Measurements from ENCODE around the gene TPCN2. TPM values are rescaled to one million over a fixed set of nuclear protein-coding genes. Genes with fewer than 3 reads are reported as not detected.

Gene TPCN2
- total and polyA plus RNA-seq, 2 of the 8 experiments (the other 6 are each of a cell fraction or from before 2014, with no cell fraction given) = 9.7 to 18.6 TPM

DNA sequence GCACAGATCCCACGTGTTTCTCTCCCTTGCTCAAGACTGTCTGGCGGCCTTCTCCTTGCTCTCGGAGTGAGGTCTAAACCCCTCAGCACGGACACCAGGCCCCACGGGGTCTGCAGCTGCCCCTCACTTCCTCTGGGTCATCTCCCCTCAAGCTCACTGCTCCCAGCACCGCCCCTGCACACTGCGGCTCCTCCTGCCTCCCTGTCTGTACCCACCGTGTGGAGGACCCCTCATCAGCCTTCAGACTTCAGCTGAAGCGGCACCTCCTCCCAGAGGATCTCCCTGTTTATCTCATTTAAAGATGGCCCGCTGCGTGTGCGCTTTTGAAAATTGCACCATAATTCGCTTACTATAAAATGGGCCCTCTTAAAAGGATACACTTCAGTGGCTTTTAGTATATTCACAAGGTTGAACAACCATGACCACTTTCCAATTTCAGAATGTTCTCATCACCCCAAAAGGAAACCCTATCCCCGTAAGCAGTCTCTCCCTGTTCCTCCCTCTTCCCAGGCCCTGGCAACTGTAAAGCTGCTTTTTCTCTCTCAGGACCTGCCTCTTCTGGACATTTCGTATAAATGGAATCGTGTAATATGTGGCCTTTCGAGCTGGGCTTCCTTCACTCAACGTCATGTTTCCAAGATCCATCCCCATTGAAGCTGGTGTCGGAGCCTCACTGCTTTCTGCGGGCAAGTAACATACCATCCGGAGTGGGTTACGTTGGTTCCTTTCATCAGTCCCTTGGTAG is 14.4 kb upstream of the TPCN2 start:
- H3K23ac ChIP-seq (ENCODE audit: insufficient read length) = no peak overlapping the region

More for the DNA sequence above, 14.4 kb upstream of the TPCN2 start:
- ChIA-PET POLR2A (ENCODE audit: partially characterized antibody) (interaction anchor here (0.5 kb wide), 1 partner anchor 27 kb away, joined by 4 read pairs; no protein-coding TSS in a partner anchor), CTCF (ENCODE audit: partially characterized antibody) (interaction anchor here (1.0 to 4.2 kb wide), 10 partner anchors 10 to 236 kb away, joined by 3 to 25 read pairs (median 3); partner anchors contain the start of gene MRGPRF)
- WGBS, 2 experiments (ENCODE audit: extremely low coverage in 1 of 2, insufficient coverage in 1 of 2, insufficient read length in 1 of 2, insufficient replicate concordance in 2 of 2, low coverage in 1 of 2, low lambda C conversion rate in 2 of 2, missing lambda C conversion rate in 1 of 2) = 91% methylated on average over 22 of the region's 22 CpGs; no CpG with 5 or more reads in 1 of the 2 experiments
- FAIRE-seq (no peak), DNase-seq (ENCODE audit: low read depth in 1 of 2, low spot score in 2 of 2) (no peak)
- no peak overlapping the region for H2BK5ac ChIP-seq (ENCODE audit: low read depth, low read length)
- H4K91ac ChIP-seq (replicated peaks; ENCODE audit: insufficient read length, low read length) = no peak overlapping the region
- no peak overlapping the region for H3K4me2 ChIP-seq (ENCODE audit: insufficient read depth in 1 of 2, low read depth in 2 of 2, low read length in 2 of 2)
- no peak overlapping the region for H3K4me3 ChIP-seq (ENCODE audit: extremely low read depth in 1 of 4, insufficient read depth in 2 of 4, low read depth in 3 of 4, low read length in 4 of 4)
- H2BK120ac ChIP-seq (replicated peaks; ENCODE audit: low read depth, low read length) = no peak overlapping the region
- no peak overlapping the region for H3K18ac ChIP-seq (ENCODE audit: extremely low read depth, low read length)
- H2BK15ac ChIP-seq (ENCODE audit: low read length) = no peak overlapping the region
- TF ChIP-seq CEBPB (IDR thresholded peaks at IDR 0.05; ENCODE audit: low read depth, low read length) = no peak
- no peak for TF ChIP-seq CBX5 (IDR thresholded peaks at IDR 0.05; ENCODE audit: low read depth, low read length)
- TF ChIP-seq, protein P1, sequence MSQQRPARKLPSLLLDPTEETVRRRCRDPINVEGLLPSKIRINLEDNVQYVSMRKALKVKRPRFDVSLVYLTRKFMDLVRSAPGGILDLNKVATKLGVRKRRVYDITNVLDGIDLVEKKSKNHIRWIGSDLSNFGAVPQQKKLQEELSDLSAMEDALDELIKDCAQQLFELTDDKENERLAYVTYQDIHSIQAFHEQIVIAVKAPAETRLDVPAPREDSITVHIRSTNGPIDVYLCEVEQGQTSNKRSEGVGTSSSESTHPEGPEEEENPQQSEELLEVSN (IDR thresholded peaks at IDR 0.05) = no peak
- no peak for TF ChIP-seq CBX8 (IDR thresholded peaks at IDR 0.05; ENCODE audit: borderline replicate concordance, low read depth, low read length)
- TF ChIP-seq, protein P2, sequence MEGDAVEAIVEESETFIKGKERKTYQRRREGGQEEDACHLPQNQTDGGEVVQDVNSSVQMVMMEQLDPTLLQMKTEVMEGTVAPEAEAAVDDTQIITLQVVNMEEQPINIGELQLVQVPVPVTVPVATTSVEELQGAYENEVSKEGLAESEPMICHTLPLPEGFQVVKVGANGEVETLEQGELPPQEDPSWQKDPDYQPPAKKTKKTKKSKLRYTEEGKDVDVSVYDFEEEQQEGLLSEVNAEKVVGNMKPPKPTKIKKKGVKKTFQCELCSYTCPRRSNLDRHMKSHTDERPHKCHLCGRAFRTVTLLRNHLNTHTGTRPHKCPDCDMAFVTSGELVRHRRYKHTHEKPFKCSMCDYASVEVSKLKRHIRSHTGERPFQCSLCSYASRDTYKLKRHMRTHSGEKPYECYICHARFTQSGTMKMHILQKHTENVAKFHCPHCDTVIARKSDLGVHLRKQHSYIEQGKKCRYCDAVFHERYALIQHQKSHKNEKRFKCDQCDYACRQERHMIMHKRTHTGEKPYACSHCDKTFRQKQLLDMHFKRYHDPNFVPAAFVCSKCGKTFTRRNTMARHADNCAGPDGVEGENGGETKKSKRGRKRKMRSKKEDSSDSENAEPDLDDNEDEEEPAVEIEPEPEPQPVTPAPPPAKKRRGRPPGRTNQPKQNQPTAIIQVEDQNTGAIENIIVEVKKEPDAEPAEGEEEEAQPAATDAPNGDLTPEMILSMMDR (IDR thresholded peaks at IDR 0.05; ENCODE audit: control extremely low read depth in 1 of 3, insufficient read depth in 1 of 3, low read depth in 1 of 3, low read length in 3 of 3) = no peak
- H3K79me1 ChIP-seq (ENCODE audit: low read depth, low read length) = no peaks in the 10 kb centered on the region
- peak overlapping the region; percentile 68; the same call in 1 of the 2 replicates for H2AFZ ChIP-seq (ENCODE audit: low read length)
- no peak overlapping the region for H2BK12ac ChIP-seq (ENCODE audit: low read depth, low read length)
- H4K20me1 ChIP-seq (replicated peaks in 1 of 2; ENCODE audit: control insufficient read depth in 1 of 2, insufficient read depth in 2 of 2, low read length in 2 of 2) = no peaks in the 10 kb centered on the region
- no peaks in the 10 kb centered on the region for H3K9me3 ChIP-seq (ENCODE audit: insufficient read depth in 2 of 2, low read depth in 1 of 2, low read length in 1 of 2)
- H3K14ac ChIP-seq (ENCODE audit: insufficient read length) = no peak overlapping the region
- H2AK5ac ChIP-seq (ENCODE audit: low read depth, low read length) = no peak overlapping the region
- no peaks in the 10 kb centered on the region for H3K36me3 ChIP-seq (ENCODE audit: control insufficient read depth in 2 of 4, insufficient read depth in 4 of 4, low read length in 3 of 4)
- H3K4ac ChIP-seq (replicated peaks; ENCODE audit: insufficient read length, low read depth, low read length) = no peak overlapping the region
- H3K27ac ChIP-seq (ENCODE audit: low read depth, low read length) = no peak overlapping the region
- H3K9ac ChIP-seq (replicated peaks in 1 of 4; ENCODE audit: extremely low read depth in 1 of 4, low read depth in 3 of 4, low read length in 3 of 4) = no peak overlapping the region
- H3K56ac ChIP-seq (replicated peaks; ENCODE audit: insufficient read length, low read depth, low read length) = no peak overlapping the region
- H3K79me2 ChIP-seq (ENCODE audit: control insufficient read depth in 1 of 2, insufficient read depth in 2 of 2, low read length in 2 of 2) = no peaks in the 10 kb centered on the region
- H3K27me3 ChIP-seq (replicated peaks in 1 of 4; ENCODE audit: control insufficient read depth in 3 of 4, extremely low read depth in 1 of 4, insufficient read depth in 3 of 4, low read length in 3 of 4) = no peaks in the 10 kb centered on the region
- H3K23me2 ChIP-seq (ENCODE audit: low read depth, low read length) = no peaks in the 10 kb centered on the region
- H3K4me1 ChIP-seq (replicated peaks in 1 of 4; ENCODE audit: control insufficient read depth in 3 of 4, insufficient read depth in 4 of 4, low read length in 3 of 4) = peaks cover 0 to 9% (median 3%) of the 10 kb centered on the region in 4 experiments; a peak in 4 of 7 replicates
- no peak overlapping the region for H4K5ac ChIP-seq (ENCODE audit: insufficient read length, low read depth, low read length)
- H4K8ac ChIP-seq (ENCODE audit: extremely low read depth, insufficient read depth, low read length) = no peak overlapping the region
- H2BK20ac ChIP-seq (ENCODE audit: low read length) = no peak overlapping the region
